SK-N-SH treated with all-trans-retinoic acid at 6 μM for 48 hours (cell line): ENCODE measurements around the gene GPN1.
"Not testable (repeated sequence)": the region's sequence is repeated elsewhere in the genome, so short reads cannot be mapped to it uniquely, and the experiment has no call there.

Experiments used
- ATAC-seq: fragments of 200-7000 bp; cut with Tn5 transposase; 3 replicates; pipeline ENCODE4 v1.9.1; 2020; ENCODE audit warnings: mild to moderate bottlenecking, moderate library complexity
- ARNTL ChIP-seq: fragments of 450-650 bp; formaldehyde crosslinking; IDR thresholded peaks from 2 replicates; pipeline ENCODE4 v1.5.0; 2020; ENCODE audit warnings: low read depth, mild to moderate bottlenecking, moderate library complexity, borderline replicate concordance
- CSDC2 ChIP-seq: fragments of 250-450 bp; sonication (Bioruptor Pico); IDR thresholded peaks from 2 replicates; pipeline ENCODE4 v1.5.0; 2020; ENCODE audit warnings: mild to moderate bottlenecking, moderate library complexity
- ESRRG ChIP-seq: fragments of 250-450 bp; sonication (Bioruptor Pico); IDR thresholded peaks from 2 replicates; pipeline ENCODE4 v1.6.1; 2021; ENCODE audit warnings: mild to moderate bottlenecking
- GLIS3 ChIP-seq: fragments of 250-450 bp; sonication (Bioruptor Pico); IDR thresholded peaks from 2 replicates; pipeline ENCODE4 v1.5.0; 2020; ENCODE audit warnings: mild to moderate bottlenecking, moderate library complexity
- ISL1 ChIP-seq: fragments of 250-450 bp; sonication (Bioruptor Pico); IDR thresholded peaks from 2 replicates; pipeline ENCODE4 v2.1.2; 2022; ENCODE audit warnings: mild to moderate bottlenecking, moderate library complexity
- OSR1 ChIP-seq: fragments of 250-450 bp; sonication (Bioruptor Pico); IDR thresholded peaks from 2 replicates; pipeline ENCODE4 v1.8.0; 2022; ENCODE audit warnings: moderate library complexity, mild to moderate bottlenecking, inconsistent platforms
- PPARA ChIP-seq: fragments of 250-450 bp; sonication (Bioruptor Pico); IDR thresholded peaks from 2 replicates; pipeline ENCODE4 v1.5.0; 2020; ENCODE audit warnings: mild to moderate bottlenecking, borderline replicate concordance
- SNAI2 ChIP-seq: fragments of 250-450 bp; sonication (Bioruptor Pico); IDR thresholded peaks from 2 replicates; pipeline ENCODE4 v1.5.0; 2020; ENCODE audit warnings: mild to moderate bottlenecking, moderate library complexity
- TCF4 ChIP-seq: fragments of 250-450 bp; sonication (Bioruptor Pico); IDR thresholded peaks from 2 replicates; pipeline ENCODE4 v1.8.0; 2021; ENCODE audit warnings: mild to moderate bottlenecking, moderate library complexity, borderline replicate concordance
- TOX ChIP-seq: fragments of 250-450 bp; sonication (Bioruptor Pico); IDR thresholded peaks from 2 replicates; pipeline ENCODE4 v1.8.0; 2021; ENCODE audit warnings: mild to moderate bottlenecking, moderate library complexity, borderline replicate concordance
- ZFP3 ChIP-seq: fragments of 250-450 bp; sonication (Bioruptor Pico); IDR thresholded peaks from 2 replicates; pipeline ENCODE4 v1.5.0; 2020; ENCODE audit warnings: mild to moderate bottlenecking, moderate library complexity
- ZFP30 ChIP-seq: fragments of 450-650 bp; formaldehyde crosslinking; IDR thresholded peaks from 2 replicates; pipeline ENCODE4 v1.5.0; 2022; ENCODE audit warnings: mild to moderate bottlenecking, moderate library complexity
- ZNF565 ChIP-seq: fragments of 450-650 bp; formaldehyde crosslinking; conservative IDR thresholded peaks from 2 replicates; pipeline ENCODE4 v1.5.0; 2020; ENCODE audit warnings: low read depth, mild to moderate bottlenecking, moderate library complexity
- ZNF70 ChIP-seq: fragments of 450-650 bp; formaldehyde crosslinking; IDR thresholded peaks from 2 replicates; pipeline ENCODE4 v1.5.0; 2020; ENCODE audit warnings: mild to moderate bottlenecking, moderate library complexity
- ZNF8 ChIP-seq: fragments of 450-650 bp; formaldehyde crosslinking; IDR thresholded peaks from 2 replicates; pipeline ENCODE4 v1.5.0; 2020; ENCODE audit warnings: mild to moderate bottlenecking, moderate library complexity
- TF ChIP-seq, protein P1 (sequence below): fragments of 250-450 bp; sonication (Bioruptor Pico); IDR thresholded peaks from 2 replicates; pipeline ENCODE4 v1.8.0; 2021; ENCODE audit warnings: low read depth, mild to moderate bottlenecking, moderate library complexity, borderline replicate concordance
- TF ChIP-seq, protein P2 (sequence below): fragments of 250-450 bp; sonication (Bioruptor Pico); IDR thresholded peaks from 2 replicates; pipeline ENCODE4 v1.5.0; 2020; ENCODE audit warnings: mild to moderate bottlenecking, moderate library complexity
- TF ChIP-seq, protein P3 (sequence below): fragments of 250-450 bp; sonication (Bioruptor Pico); IDR thresholded peaks from 2 replicates; pipeline ENCODE4 v1.5.1; 2020; ENCODE audit warnings: low read depth, mild to moderate bottlenecking, moderate library complexity
- TF ChIP-seq, protein P4 (sequence below): fragments of 250-450 bp; sonication (Bioruptor Pico); IDR thresholded peaks from 2 replicates; pipeline ENCODE4 v1.5.1; 2021; ENCODE audit warnings: mild to moderate bottlenecking, moderate library complexity
- TF ChIP-seq, protein P5 (sequence below): fragments of 250-450 bp; sonication (Bioruptor Pico); IDR thresholded peaks from 2 replicates; pipeline ENCODE4 v1.8.0; 2020; ENCODE audit warnings: mild to moderate bottlenecking, moderate library complexity, borderline replicate concordance

The GPN1 gene

DNA sequence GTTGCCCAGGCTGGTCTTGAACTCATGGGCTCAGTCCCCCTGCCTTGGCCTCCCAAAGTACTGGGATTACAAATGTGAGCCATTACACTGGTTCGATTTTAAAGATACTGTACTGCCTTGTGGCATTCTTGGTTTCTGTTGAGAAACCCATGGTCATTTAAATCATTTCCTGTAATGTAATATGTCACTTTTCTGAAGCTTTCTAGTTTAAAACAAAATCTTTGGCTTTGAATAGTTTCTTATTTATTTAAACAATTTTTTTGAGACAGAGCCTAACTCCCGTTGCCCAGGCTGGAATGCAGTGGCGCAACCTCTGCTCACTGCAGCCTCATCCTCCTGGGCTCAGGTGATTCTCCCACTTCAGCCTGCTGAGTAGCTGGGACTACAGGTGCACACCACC is 37.1 kb upstream of the GPN1 start:
- ATAC-seq: no peak
- TF ChIP-seq GLIS3 (CRISPR knock-in tag): no peak
- TF ChIP-seq PPARA (CRISPR knock-in tag): no peak
- no peak for TF ChIP-seq ISL1 (CRISPR knock-in tag)
- TF ChIP-seq CSDC2 (CRISPR knock-in tag): no peak
- no peak for TF ChIP-seq TOX (CRISPR knock-in tag)
- TF ChIP-seq ESRRG (CRISPR knock-in tag): no peak
- TF ChIP-seq, protein P1, sequence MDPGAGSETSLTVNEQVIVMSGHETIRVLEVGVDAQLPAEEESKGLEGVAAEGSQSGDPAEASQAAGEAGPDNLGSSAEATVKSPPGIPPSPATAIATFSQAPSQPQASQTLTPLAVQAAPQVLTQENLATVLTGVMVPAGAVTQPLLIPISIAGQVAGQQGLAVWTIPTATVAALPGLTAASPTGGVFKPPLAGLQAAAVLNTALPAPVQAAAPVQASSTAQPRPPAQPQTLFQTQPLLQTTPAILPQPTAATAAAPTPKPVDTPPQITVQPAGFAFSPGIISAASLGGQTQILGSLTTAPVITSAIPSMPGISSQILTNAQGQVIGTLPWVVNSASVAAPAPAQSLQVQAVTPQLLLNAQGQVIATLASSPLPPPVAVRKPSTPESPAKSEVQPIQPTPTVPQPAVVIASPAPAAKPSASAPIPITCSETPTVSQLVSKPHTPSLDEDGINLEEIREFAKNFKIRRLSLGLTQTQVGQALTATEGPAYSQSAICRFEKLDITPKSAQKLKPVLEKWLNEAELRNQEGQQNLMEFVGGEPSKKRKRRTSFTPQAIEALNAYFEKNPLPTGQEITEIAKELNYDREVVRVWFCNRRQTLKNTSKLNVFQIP (CRISPR knock-in tag): no peak
- no peak for TF ChIP-seq ZNF565 (CRISPR knock-in tag)
- no peak for TF ChIP-seq TCF4
- no peak for TF ChIP-seq ZFP30 (CRISPR knock-in tag)

DNA sequence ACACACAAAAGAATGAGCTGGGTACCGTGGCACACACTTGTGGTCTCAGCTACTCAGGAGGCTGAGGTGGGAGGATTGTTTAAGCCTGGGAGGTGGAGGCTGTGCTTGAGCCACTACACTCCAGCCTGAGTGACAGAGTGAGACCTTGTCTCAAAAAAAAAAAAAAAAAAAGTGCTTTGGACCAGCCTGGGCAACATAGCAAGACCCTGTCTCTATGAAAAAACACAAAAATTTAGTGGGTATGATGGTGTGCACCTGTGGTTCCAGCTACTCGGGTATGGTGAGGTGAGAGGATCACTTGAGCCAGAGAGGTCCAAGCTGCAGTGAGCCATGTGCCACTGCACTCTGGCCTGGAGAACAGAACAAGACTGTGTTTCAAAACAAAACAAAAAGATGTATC is 35.6 kb upstream of the GPN1 start:
- no peak for TF ChIP-seq ZNF70 (CRISPR knock-in tag)
- TF ChIP-seq, protein P2, sequence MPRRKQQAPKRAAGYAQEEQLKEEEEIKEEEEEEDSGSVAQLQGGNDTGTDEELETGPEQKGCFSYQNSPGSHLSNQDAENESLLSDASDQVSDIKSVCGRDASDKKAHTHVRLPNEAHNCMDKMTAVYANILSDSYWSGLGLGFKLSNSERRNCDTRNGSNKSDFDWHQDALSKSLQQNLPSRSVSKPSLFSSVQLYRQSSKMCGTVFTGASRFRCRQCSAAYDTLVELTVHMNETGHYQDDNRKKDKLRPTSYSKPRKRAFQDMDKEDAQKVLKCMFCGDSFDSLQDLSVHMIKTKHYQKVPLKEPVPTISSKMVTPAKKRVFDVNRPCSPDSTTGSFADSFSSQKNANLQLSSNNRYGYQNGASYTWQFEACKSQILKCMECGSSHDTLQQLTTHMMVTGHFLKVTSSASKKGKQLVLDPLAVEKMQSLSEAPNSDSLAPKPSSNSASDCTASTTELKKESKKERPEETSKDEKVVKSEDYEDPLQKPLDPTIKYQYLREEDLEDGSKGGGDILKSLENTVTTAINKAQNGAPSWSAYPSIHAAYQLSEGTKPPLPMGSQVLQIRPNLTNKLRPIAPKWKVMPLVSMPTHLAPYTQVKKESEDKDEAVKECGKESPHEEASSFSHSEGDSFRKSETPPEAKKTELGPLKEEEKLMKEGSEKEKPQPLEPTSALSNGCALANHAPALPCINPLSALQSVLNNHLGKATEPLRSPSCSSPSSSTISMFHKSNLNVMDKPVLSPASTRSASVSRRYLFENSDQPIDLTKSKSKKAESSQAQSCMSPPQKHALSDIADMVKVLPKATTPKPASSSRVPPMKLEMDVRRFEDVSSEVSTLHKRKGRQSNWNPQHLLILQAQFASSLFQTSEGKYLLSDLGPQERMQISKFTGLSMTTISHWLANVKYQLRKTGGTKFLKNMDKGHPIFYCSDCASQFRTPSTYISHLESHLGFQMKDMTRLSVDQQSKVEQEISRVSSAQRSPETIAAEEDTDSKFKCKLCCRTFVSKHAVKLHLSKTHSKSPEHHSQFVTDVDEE: no peak
- no peak for TF ChIP-seq ESRRG (CRISPR knock-in tag)
- TF ChIP-seq SNAI2: no peak
- TF ChIP-seq, protein P3, sequence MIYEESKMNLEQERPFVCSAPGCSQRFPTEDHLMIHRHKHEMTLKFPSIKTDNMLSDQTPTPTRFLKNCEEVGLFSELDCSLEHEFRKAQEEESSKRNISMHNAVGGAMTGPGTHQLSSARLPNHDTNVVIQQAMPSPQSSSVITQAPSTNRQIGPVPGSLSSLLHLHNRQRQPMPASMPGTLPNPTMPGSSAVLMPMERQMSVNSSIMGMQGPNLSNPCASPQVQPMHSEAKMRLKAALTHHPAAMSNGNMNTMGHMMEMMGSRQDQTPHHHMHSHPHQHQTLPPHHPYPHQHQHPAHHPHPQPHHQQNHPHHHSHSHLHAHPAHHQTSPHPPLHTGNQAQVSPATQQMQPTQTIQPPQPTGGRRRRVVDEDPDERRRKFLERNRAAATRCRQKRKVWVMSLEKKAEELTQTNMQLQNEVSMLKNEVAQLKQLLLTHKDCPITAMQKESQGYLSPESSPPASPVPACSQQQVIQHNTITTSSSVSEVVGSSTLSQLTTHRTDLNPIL (CRISPR knock-in tag): no peak
- TF ChIP-seq ZFP30 (CRISPR knock-in tag): no peak
- TF ChIP-seq ARNTL (CRISPR knock-in tag): no peak
- TF ChIP-seq, protein P4, sequence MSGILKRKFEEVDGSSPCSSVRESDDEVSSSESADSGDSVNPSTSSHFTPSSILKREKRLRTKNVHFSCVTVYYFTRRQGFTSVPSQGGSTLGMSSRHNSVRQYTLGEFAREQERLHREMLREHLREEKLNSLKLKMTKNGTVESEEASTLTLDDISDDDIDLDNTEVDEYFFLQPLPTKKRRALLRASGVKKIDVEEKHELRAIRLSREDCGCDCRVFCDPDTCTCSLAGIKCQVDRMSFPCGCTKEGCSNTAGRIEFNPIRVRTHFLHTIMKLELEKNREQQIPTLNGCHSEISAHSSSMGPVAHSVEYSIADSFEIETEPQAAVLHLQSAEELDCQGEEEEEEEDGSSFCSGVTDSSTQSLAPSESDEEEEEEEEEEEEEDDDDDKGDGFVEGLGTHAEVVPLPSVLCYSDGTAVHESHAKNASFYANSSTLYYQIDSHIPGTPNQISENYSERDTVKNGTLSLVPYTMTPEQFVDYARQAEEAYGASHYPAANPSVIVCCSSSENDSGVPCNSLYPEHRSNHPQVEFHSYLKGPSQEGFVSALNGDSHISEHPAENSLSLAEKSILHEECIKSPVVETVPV (CRISPR knock-in tag): no peak
- TF ChIP-seq TCF4: no peak
- no peak for TF ChIP-seq ZFP3
- TF ChIP-seq ZNF8 (CRISPR knock-in tag): no peak
- TF ChIP-seq CSDC2 (CRISPR knock-in tag): no peak
- TF ChIP-seq PPARA (CRISPR knock-in tag): no peak
- no peak for TF ChIP-seq OSR1 (CRISPR knock-in tag)
- TF ChIP-seq, protein P5, sequence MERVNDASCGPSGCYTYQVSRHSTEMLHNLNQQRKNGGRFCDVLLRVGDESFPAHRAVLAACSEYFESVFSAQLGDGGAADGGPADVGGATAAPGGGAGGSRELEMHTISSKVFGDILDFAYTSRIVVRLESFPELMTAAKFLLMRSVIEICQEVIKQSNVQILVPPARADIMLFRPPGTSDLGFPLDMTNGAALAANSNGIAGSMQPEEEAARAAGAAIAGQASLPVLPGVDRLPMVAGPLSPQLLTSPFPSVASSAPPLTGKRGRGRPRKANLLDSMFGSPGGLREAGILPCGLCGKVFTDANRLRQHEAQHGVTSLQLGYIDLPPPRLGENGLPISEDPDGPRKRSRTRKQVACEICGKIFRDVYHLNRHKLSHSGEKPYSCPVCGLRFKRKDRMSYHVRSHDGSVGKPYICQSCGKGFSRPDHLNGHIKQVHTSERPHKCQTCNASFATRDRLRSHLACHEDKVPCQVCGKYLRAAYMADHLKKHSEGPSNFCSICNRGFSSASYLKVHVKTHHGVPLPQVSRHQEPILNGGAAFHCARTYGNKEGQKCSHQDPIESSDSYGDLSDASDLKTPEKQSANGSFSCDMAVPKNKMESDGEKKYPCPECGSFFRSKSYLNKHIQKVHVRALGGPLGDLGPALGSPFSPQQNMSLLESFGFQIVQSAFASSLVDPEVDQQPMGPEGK: no peak
- TF ChIP-seq, protein P1 (CRISPR knock-in tag): no peak
- no peak for TF ChIP-seq GLIS3 (CRISPR knock-in tag)
- no peak for TF ChIP-seq ISL1 (CRISPR knock-in tag)
- ATAC-seq: no peak

DNA sequence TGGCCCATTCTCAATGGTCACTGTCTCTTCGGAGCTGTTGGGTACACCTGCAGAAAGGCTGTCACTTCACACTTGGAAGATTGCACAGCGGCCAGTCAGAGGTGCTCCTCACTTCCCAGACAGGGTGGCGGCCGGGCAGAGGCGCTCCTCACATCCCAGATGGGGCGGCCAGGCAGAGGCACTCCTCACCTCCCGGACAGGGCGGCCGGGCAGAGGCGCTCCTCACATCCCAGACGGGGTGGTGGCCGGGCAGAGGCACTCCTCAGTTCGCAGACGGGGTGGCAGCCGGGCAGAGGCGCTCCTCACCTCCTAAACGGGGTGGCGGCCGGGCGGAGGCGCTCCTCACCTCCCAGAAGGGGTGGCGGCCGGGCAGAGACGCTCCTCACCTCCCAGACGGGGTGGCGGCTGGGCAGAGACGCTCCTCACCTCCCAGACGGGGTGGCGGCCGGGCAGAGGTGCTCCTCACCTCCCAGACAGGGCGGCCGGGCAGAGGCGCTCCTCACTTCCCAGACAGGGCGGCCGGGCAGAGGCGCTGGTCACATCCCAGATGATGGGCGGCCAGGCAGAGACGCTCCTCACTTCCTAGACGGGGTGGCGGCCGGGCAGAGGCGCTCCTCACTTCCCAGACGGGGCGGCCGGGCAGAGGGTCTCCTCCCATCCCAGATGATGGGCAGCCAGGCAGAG is 34.7 kb upstream of the GPN1 start:
- not testable (repeated sequence) for ATAC-seq

DNA sequence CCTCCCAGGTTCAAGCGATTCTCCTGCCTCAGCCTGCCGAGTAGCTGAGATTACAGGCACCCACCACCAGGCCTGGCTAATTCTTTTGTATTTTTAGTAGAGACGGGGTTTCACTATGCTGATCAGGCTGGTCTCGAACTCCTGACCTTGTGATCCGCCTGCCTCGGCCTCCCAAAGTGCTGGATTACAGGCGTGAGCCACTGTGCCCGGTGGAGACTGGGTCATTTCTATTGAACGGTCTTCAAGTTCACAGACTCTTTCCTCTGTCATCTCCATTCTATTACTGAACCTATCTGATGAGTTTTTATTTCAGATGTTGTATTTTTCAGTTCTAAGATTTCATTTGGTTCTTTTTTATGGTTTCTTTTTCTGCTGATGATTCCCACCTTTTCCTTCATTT is 33.4 kb upstream of the GPN1 start:
- not testable (repeated sequence) for ATAC-seq
